Suprapubic skin (tissue), 4 donors: ENCODE measurements around the gene PROSER2.

Experiments
- EP300 ChIP-seq: sonication (generic); formaldehyde crosslinking; IDR thresholded peaks from one replicate; pipeline ENCODE4 v1.6.1; 2017; ENCODE audit warnings: antibody characterized with exemption
- POLR2A ChIP-seq, 2 donors: fragments of 450-650 bp; IDR thresholded peaks; one replicate each; pipeline ENCODE4 v1.6.1; 2017; ENCODE audit warnings: antibody characterized with exemption in 2 of 2, mild to moderate bottlenecking in 2 of 2, moderate library complexity in 2 of 2
- POLR2AphosphoS5 ChIP-seq, 3 donors: sonication (generic); formaldehyde crosslinking; IDR thresholded peaks; one replicate each; pipeline ENCODE4 v1.6.1; 2017; ENCODE audit warnings: antibody characterized with exemption in 3 of 3
- TF ChIP-seq, protein P1 (sequence below), 2 donors: fragments of 200-600 bp in 1 of 2; fragments of 450-650 bp in 1 of 2; sonication (generic) in 1 of 2; IDR thresholded peaks; one replicate each; pipeline ENCODE4 v1.5.1; 2016 to 2019; ENCODE audit warnings: antibody characterized with exemption in 2 of 2, mild to moderate bottlenecking in 1 of 2, moderate library complexity in 1 of 2

DNA sequence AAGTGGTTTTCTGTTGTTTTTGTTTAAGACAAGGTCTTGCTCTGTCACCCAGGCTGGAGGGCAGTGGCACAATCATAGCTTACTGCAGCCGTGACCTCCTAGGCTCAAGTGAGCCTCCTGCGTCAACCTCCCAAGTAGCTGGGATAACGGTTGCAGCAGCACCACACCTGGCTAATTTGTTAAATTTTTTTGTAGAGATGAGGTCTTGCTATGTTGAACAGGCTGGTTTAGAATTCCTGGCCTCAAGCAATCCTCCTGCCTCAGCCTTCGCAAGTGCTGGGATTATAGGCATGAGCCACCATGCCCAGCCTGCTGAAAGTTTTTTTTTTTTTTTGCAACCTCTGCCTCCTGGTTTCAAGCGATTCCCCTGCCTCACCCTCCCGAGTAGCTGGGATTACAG is 31.1 kb downstream of the PROSER2 start:
- no peak for TF ChIP-seq POLR2A (IDR thresholded peaks at IDR 0.05)
- TF ChIP-seq, protein P1, sequence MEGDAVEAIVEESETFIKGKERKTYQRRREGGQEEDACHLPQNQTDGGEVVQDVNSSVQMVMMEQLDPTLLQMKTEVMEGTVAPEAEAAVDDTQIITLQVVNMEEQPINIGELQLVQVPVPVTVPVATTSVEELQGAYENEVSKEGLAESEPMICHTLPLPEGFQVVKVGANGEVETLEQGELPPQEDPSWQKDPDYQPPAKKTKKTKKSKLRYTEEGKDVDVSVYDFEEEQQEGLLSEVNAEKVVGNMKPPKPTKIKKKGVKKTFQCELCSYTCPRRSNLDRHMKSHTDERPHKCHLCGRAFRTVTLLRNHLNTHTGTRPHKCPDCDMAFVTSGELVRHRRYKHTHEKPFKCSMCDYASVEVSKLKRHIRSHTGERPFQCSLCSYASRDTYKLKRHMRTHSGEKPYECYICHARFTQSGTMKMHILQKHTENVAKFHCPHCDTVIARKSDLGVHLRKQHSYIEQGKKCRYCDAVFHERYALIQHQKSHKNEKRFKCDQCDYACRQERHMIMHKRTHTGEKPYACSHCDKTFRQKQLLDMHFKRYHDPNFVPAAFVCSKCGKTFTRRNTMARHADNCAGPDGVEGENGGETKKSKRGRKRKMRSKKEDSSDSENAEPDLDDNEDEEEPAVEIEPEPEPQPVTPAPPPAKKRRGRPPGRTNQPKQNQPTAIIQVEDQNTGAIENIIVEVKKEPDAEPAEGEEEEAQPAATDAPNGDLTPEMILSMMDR (IDR thresholded peaks at IDR 0.05) = no peak
- no peak for TF ChIP-seq EP300
- TF ChIP-seq POLR2AphosphoS5 (IDR thresholded peaks at IDR 0.05) = no peak
